ENCODE results near the gene PEX6. TPM values are rescaled to one million over a fixed set of nuclear protein-coding genes. Genes with fewer than 3 reads are reported as not detected.

PEX6 gene
- total and polyA plus RNA-seq, 2 of the 13 experiments (the other 11 are each of a cell fraction or from before 2014, with no cell fraction given) = 5.1 to 6.7 TPM

GRCh38 chr6:42960243-42961019 lies 18.6 kb downstream of the PEX6 start, which contains the start of gene GNMT (continued):
- TF ChIP-seq ZFP41 (CRISPR knock-in tag; IDR thresholded peaks at IDR 0.05; ENCODE audit: borderline replicate concordance) (no peak), BHLHE40 (IDR thresholded peaks at IDR 0.05; ENCODE audit: low read length) (no peak), ZBTB7A (CRISPR knock-in tag; IDR thresholded peaks at IDR 0.05) (no peak; the same call in 1 of the 2 replicates), ZNF546 (CRISPR knock-in tag; conservative IDR thresholded peaks at IDR 0.05) (no peak; the same call in 1 of the 2 replicates), ZFP36L2 (CRISPR knock-in tag; IDR thresholded peaks at IDR 0.05) (no peak), THYN1 (CRISPR knock-in tag; IDR thresholded peaks at IDR 0.05; ENCODE audit: borderline replicate concordance, low read depth) (no peak; the same call in 1 of the 2 replicates), AKAP8 (CRISPR knock-in tag; IDR thresholded peaks at IDR 0.05) (no peak; the same call in 1 of the 2 replicates), ISL2 (CRISPR knock-in tag; IDR thresholded peaks at IDR 0.05) (no peak), PHF21A (CRISPR knock-in tag; IDR thresholded peaks at IDR 0.05) (peak; percentile 85; the same call in 1 of the 2 replicates), NR2F1 (CRISPR knock-in tag; IDR thresholded peaks at IDR 0.05) (no peak), ZBTB14 (CRISPR knock-in tag; IDR thresholded peaks at IDR 0.05) (peak; percentile 40; the same call in 1 of the 2 replicates), ZNF33B (CRISPR knock-in tag; IDR thresholded peaks at IDR 0.05) (no peak), TMF1 (CRISPR knock-in tag; IDR thresholded peaks at IDR 0.05; ENCODE audit: low read depth) (peak; percentile 18), POLR2A (IDR thresholded peaks at IDR 0.05; ENCODE audit: insufficient read depth in 1 of 2, low read depth in 2 of 2, low read length in 2 of 2) (peak; percentile 25 to 46; a peak in 2 of 4 replicates), ARNT2 (CRISPR knock-in tag; IDR thresholded peaks at IDR 0.05; ENCODE audit: low read depth) (peak; percentile 69; the same call in 1 of the 2 replicates)
- TF ChIP-seq, protein P1, sequence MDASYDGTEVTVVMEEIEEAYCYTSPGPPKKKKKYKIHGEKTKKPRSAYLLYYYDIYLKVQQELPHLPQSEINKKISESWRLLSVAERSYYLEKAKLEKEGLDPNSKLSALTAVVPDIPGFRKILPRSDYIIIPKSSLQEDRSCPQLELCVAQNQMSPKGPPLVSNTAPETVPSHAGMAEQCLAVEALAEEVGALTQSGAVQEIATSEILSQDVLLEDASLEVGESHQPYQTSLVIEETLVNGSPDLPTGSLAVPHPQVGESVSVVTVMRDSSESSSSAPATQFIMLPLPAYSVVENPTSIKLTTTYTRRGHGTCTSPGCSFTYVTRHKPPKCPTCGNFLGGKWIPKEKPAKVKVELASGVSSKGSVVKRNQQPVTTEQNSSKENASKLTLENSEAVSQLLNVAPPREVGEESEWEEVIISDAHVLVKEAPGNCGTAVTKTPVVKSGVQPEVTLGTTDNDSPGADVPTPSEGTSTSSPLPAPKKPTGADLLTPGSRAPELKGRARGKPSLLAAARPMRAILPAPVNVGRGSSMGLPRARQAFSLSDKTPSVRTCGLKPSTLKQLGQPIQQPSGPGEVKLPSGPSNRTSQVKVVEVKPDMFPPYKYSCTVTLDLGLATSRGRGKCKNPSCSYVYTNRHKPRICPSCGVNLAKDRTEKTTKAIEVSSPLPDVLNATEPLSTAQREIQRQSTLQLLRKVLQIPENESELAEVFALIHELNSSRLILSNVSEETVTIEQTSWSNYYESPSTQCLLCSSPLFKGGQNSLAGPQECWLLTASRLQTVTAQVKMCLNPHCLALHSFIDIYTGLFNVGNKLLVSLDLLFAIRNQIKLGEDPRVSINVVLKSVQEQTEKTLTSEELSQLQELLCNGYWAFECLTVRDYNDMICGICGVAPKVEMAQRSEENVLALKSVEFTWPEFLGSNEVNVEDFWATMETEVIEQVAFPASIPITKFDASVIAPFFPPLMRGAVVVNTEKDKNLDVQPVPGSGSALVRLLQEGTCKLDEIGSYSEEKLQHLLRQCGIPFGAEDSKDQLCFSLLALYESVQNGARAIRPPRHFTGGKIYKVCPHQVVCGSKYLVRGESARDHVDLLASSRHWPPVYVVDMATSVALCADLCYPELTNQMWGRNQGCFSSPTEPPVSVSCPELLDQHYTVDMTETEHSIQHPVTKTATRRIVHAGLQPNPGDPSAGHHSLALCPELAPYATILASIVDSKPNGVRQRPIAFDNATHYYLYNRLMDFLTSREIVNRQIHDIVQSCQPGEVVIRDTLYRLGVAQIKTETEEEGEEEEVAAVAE (CRISPR knock-in tag; IDR thresholded peaks at IDR 0.05; ENCODE audit: borderline replicate concordance) = no peak
- TF ChIP-seq, protein P2, sequence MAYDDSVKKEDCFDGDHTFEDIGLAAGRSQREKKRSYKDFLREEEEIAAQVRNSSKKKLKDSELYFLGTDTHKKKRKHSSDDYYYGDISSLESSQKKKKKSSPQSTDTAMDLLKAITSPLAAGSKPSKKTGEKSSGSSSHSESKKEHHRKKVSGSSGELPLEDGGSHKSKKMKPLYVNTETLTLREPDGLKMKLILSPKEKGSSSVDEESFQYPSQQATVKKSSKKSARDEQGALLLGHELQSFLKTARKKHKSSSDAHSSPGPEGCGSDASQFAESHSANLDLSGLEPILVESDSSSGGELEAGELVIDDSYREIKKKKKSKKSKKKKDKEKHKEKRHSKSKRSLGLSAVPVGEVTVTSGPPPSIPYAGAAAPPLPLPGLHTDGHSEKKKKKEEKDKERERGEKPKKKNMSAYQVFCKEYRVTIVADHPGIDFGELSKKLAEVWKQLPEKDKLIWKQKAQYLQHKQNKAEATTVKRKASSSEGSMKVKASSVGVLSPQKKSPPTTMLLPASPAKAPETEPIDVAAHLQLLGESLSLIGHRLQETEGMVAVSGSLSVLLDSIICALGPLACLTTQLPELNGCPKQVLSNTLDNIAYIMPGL (CRISPR knock-in tag; IDR thresholded peaks at IDR 0.05; ENCODE audit: borderline replicate concordance in 1 of 2, low read depth in 1 of 2) = peak in 1 of 2 experiments; percentile 82; a peak in 2 of 4 replicates

Measured in HepG2 (cell line).